ENCODE data around the gene STT3A. TPM values are rescaled to one million over a fixed set of nuclear protein-coding genes. Genes with fewer than 3 reads are reported as not detected.

The STT3A gene
- total and polyA plus RNA-seq, 2 experiments from 2014 or later, result 65.5 to 130 TPM

DNA sequence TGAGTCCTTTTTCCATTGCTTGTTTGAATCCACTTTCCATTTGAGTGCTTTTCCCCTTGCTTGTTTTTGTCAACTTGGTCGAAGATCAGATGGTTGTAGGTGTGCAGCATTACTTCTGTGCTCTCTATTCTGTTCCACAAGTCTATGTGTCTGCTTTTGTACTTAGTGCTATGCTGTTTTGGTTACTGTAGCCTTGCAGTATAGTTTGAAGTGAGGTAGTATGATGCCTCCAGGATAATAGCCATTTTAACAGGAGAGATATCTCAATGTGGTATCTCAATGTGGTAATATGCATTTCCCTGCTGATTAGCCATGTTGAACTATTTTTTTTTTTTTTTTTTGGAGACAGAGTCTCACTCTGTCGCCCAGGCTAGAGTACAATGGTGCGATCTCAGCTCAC, 71.3 kb downstream of the STT3A start:
- Histone ChIP-seq H3K27me3 (no peaks in the 10 kb centered on the region), H3K36me3 (no peaks in the 10 kb centered on the region), H3K4me1 (ENCODE audit: low read depth) (no peaks in the 10 kb centered on the region), H3K4me3 (no peak overlapping the region), H3K27ac (no peak overlapping the region), H3K9me3 (ENCODE audit: low read depth) (no peaks in the 10 kb centered on the region)
- TF ChIP-seq, protein P1, sequence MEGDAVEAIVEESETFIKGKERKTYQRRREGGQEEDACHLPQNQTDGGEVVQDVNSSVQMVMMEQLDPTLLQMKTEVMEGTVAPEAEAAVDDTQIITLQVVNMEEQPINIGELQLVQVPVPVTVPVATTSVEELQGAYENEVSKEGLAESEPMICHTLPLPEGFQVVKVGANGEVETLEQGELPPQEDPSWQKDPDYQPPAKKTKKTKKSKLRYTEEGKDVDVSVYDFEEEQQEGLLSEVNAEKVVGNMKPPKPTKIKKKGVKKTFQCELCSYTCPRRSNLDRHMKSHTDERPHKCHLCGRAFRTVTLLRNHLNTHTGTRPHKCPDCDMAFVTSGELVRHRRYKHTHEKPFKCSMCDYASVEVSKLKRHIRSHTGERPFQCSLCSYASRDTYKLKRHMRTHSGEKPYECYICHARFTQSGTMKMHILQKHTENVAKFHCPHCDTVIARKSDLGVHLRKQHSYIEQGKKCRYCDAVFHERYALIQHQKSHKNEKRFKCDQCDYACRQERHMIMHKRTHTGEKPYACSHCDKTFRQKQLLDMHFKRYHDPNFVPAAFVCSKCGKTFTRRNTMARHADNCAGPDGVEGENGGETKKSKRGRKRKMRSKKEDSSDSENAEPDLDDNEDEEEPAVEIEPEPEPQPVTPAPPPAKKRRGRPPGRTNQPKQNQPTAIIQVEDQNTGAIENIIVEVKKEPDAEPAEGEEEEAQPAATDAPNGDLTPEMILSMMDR (IDR thresholded peaks at IDR 0.05; ENCODE audit: low read depth, low read length), result no peak
- DNase-seq (ENCODE audit: low read depth in 1 of 2, low spot score in 1 of 2), result no peak

DNA sequence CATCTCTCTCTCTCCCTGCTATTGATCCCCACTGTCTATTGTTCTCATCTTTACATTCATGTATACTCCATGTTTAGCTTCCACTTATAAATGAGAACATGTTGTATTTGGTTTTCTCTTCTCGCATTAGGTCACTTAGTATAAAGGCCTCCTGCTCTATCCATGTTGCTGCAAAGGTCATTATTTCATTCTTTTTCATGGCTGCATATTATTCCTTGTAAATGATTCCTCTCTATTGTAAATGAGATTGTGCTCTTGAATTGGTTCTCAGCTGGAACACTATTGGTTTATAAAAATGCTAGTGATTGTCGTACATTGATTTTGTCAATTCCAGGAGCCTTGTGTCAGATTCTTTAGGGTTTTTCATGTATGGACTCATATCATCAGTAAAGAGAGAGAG, 74.5 kb downstream of the STT3A start:
- H3K4me3 ChIP-seq, result no peak overlapping the region
- DNase-seq (ENCODE audit: low read depth in 1 of 2, low spot score in 1 of 2), result no peak
- H3K9me3 ChIP-seq (ENCODE audit: low read depth), result no peaks in the 10 kb centered on the region
- TF ChIP-seq, protein P1 (IDR thresholded peaks at IDR 0.05; ENCODE audit: low read depth, low read length), result no peak
- no peaks in the 10 kb centered on the region for H3K4me1 ChIP-seq (ENCODE audit: low read depth)
- H3K27me3 ChIP-seq, result no peaks in the 10 kb centered on the region
- H3K36me3 ChIP-seq, result no peaks in the 10 kb centered on the region
- H3K27ac ChIP-seq, result no peak overlapping the region

DNA sequence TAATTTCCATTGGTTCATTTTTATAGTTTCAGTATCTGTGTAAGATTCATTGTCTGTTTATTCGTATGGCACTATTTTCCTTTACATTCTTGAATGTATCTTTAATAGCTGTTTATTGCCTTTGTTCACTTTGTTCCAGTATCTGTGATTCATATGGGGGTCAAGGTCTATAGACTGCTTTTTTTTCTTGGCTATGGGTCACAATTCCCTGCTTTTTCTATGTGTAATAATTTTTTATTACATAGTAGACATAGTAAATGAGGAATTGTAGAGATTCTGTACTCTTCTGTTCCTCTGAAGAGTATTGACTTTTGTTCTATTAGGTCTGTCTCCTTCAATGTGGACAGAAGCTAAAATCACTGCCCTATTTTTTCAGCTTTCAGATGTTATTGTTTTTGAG, 77.5 kb downstream of the STT3A start:
- TF ChIP-seq, protein P1 (IDR thresholded peaks at IDR 0.05; ENCODE audit: low read depth, low read length), result no peak

GRCh38 chr11:125671561-125671960, 78.9 kb downstream of the STT3A start:
- Histone ChIP-seq H3K36me3 (no peaks in the 10 kb centered on the region), H3K27me3 (no peaks in the 10 kb centered on the region), H3K4me1 (ENCODE audit: low read depth) (no peaks in the 10 kb centered on the region), H3K9me3 (ENCODE audit: low read depth) (no peaks in the 10 kb centered on the region), H3K4me3 (no peak overlapping the region), H3K27ac (no peak overlapping the region)
- TF ChIP-seq, protein P1 (IDR thresholded peaks at IDR 0.05; ENCODE audit: low read depth, low read length), result no peak
- DNase-seq (ENCODE audit: low read depth in 1 of 2, low spot score in 1 of 2), result no peak

More for the DNA sequence above, 77.5 kb downstream of the STT3A start:
- Histone ChIP-seq H3K36me3 (no peaks in the 10 kb centered on the region), H3K4me1 (ENCODE audit: low read depth) (no peaks in the 10 kb centered on the region), H3K4me3 (no peak overlapping the region), H3K27me3 (no peaks in the 10 kb centered on the region), H3K27ac (no peak overlapping the region), H3K9me3 (ENCODE audit: low read depth) (no peaks in the 10 kb centered on the region)
- DNase-seq (ENCODE audit: low read depth in 1 of 2, low spot score in 1 of 2), result no peak

Other genes with a start within 250 kb of the STT3A start
- gene FEZ1, start 96.6 kb upstream of the STT3A start, total RNA-seq, result 33.4 and 54.9 TPM in 2 replicates
- gene FEZ1, start 96.6 kb upstream of the STT3A start, polyA plus RNA-seq, result 51.6 and 73.9 TPM in 2 replicates
- 96.7 and 128 TPM in 2 replicates for gene EI24, start 23.4 kb upstream of the STT3A start, total RNA-seq
- gene EI24, start 23.4 kb upstream of the STT3A start, polyA plus RNA-seq, result 124 and 157 TPM in 2 replicates
- 12.6 and 19.1 TPM in 2 replicates for gene CHEK1, start 32.3 kb downstream of the STT3A start, total RNA-seq
- gene CHEK1, start 32.3 kb downstream of the STT3A start, polyA plus RNA-seq, result 11.4 and 15.6 TPM in 2 replicates
- not detected in 2 replicates for gene ACRV1, start 88.0 kb downstream of the STT3A start, total RNA-seq
- 0.16 and 0.30 TPM in 2 replicates for gene ACRV1, start 88.0 kb downstream of the STT3A start, polyA plus RNA-seq
- not detected in 2 replicates for gene PATE1, start 153.4 kb downstream of the STT3A start, total RNA-seq
- not detected in 2 replicates for gene PATE1, start 153.4 kb downstream of the STT3A start, polyA plus RNA-seq
- 0.11 TPM in 1 of 2 replicates, not detected in the other for gene PATE2, start 186.0 kb downstream of the STT3A start, total RNA-seq
- gene PATE2, start 186.0 kb downstream of the STT3A start, polyA plus RNA-seq, result not detected in 2 replicates
- not detected in 2 replicates for gene PATE3, start 195.3 kb downstream of the STT3A start, total RNA-seq
- not detected in 2 replicates for gene PATE3, start 195.3 kb downstream of the STT3A start, polyA plus RNA-seq
- not detected in 2 replicates for gene PATE4, start 240.5 kb downstream of the STT3A start, total RNA-seq
- gene PATE4, start 240.5 kb downstream of the STT3A start, polyA plus RNA-seq, result not detected in 2 replicates